ENCODE results near the gene DHH. TPM values are rescaled to one million over a fixed set of nuclear protein-coding genes. Genes with fewer than 3 reads are reported as not detected.
A peak's percentile ranks its signal among the peaks of the same experiment; 100 is the strongest.

DHH gene
- total and polyA plus RNA-seq, 9 of the 15 experiments (the other 6 are each of a cell fraction or from before 2014, with no cell fraction given) = 0.07 to 2.6 (median 0.54) TPM

GRCh38 chr12:49130151-49131050 lies 35.8 kb upstream of the DHH start (continued):
- TF ChIP-seq ZNF253 (CRISPR knock-in tag; conservative IDR thresholded peaks at IDR 0.05) (no peak), FOXM1 (IDR thresholded peaks at IDR 0.05; ENCODE audit: low read depth) (peak; percentile 82), FOXM1 (CRISPR knock-in tag; IDR thresholded peaks at IDR 0.05; ENCODE audit: low read depth) (no peak), KLF6 (CRISPR knock-in tag; IDR thresholded peaks at IDR 0.05; ENCODE audit: borderline replicate concordance) (peak; percentile 93; the same call in 1 of the 2 replicates), POLR2AphosphoS5 (IDR thresholded peaks at IDR 0.05; ENCODE audit: control insufficient read depth, insufficient read depth, low read depth, low read length) (peak; percentile 67), ZNF445 (CRISPR knock-in tag; IDR thresholded peaks at IDR 0.05; ENCODE audit: low read depth) (no peak), NCOA4 (IDR thresholded peaks at IDR 0.05; ENCODE audit: partially characterized antibody) (no peak), MCM3 (IDR thresholded peaks at IDR 0.05) (no peak), CSDE1 (IDR thresholded peaks at IDR 0.05) (no peak), KDM5B (IDR thresholded peaks at IDR 0.05; ENCODE audit: insufficient replicate concordance, low read depth, low read length) (peak; percentile 32), CTBP1 (IDR thresholded peaks at IDR 0.05; ENCODE audit: borderline replicate concordance) (peak; percentile 88), PTBP1 (IDR thresholded peaks at IDR 0.05; ENCODE audit: low read depth, low read length) (peak; percentile 53; the same call in 1 of the 2 replicates), LCOR (CRISPR knock-in tag; IDR thresholded peaks at IDR 0.05) (peak; percentile 90), NEUROD1 (IDR thresholded peaks at IDR 0.05; ENCODE audit: borderline replicate concordance, low read depth, low read length, partially characterized antibody) (peak; percentile 84), ARNT (IDR thresholded peaks at IDR 0.05) (peak; percentile 28 to 67; a peak in 2 of 4 replicates), RBM22 (IDR thresholded peaks at IDR 0.05; ENCODE audit: low read depth, low read length, poor library complexity, severe bottlenecking) (peak; percentile 93), SRSF7 (optimal IDR thresholded peaks at IDR 0.05; ENCODE audit: low read depth, low read length) (no peak), SAP30 (IDR thresholded peaks at IDR 0.05; ENCODE audit: borderline replicate concordance, insufficient read depth, low read depth, low read length, poor library complexity, severe bottlenecking) (peak; percentile 94)
- TF ChIP-seq, protein P1, sequence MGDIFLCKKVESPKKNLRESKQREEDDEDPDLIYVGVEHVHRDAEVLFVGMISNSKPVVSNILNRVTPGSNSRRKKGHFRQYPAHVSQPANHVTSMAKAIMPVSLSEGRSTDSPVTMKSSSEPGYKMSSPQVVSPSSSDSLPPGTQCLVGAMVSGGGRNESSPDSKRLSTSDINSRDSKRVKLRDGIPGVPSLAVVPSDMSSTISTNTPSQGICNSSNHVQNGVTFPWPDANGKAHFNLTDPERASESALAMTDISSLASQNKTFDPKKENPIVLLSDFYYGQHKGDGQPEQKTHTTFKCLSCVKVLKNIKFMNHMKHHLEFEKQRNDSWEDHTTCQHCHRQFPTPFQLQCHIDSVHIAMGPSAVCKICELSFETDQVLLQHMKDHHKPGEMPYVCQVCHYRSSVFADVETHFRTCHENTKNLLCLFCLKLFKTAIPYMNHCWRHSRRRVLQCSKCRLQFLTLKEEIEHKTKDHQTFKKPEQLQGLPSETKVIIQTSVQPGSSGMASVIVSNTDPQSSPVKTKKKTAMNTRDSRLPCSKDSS (IDR thresholded peaks at IDR 0.05; ENCODE audit: low read depth, partially characterized antibody) = no peak
- TF ChIP-seq, protein P2, sequence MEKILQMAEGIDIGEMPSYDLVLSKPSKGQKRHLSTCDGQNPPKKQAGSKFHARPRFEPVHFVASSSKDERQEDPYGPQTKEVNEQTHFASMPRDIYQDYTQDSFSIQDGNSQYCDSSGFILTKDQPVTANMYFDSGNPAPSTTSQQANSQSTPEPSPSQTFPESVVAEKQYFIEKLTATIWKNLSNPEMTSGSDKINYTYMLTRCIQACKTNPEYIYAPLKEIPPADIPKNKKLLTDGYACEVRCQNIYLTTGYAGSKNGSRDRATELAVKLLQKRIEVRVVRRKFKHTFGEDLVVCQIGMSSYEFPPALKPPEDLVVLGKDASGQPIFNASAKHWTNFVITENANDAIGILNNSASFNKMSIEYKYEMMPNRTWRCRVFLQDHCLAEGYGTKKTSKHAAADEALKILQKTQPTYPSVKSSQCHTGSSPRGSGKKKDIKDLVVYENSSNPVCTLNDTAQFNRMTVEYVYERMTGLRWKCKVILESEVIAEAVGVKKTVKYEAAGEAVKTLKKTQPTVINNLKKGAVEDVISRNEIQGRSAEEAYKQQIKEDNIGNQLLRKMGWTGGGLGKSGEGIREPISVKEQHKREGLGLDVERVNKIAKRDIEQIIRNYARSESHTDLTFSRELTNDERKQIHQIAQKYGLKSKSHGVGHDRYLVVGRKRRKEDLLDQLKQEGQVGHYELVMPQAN (IDR thresholded peaks at IDR 0.05; ENCODE audit: borderline replicate concordance) = peak; percentile 99
- TF ChIP-seq, protein P3, sequence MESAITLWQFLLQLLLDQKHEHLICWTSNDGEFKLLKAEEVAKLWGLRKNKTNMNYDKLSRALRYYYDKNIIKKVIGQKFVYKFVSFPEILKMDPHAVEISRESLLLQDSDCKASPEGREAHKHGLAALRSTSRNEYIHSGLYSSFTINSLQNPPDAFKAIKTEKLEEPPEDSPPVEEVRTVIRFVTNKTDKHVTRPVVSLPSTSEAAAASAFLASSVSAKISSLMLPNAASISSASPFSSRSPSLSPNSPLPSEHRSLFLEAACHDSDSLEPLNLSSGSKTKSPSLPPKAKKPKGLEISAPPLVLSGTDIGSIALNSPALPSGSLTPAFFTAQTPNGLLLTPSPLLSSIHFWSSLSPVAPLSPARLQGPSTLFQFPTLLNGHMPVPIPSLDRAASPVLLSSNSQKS (CRISPR knock-in tag; IDR thresholded peaks at IDR 0.05) = no peak
